Fibroblast of villous mesenchyme (primary cell): ENCODE results near the gene EFCAB5. TPM values are rescaled to one million over a fixed set of nuclear protein-coding genes. Genes with fewer than 3 reads are reported as not detected.

ENCODE experiments used
- DNase-seq: peaks from one replicate; pipeline ENCODE4 v3.0.0-alpha.2; 2010; ENCODE audit warnings: low read depth
- H3K4me3 ChIP-seq: 2 replicates; pipeline ENCODE4 v1.5.1; 2011; ENCODE audit warnings: low read depth, mild to moderate bottlenecking, low read length
- small RNA-seq: library from RNA; depleted of rRNA; stranded (forward); fragments of <200 nt; gene quantifications from one replicate; pipeline ENCODE3, GENCODE V24; 2012
- total RNA-seq: library from RNA; depleted of rRNA; stranded (reverse); fragments of >200 nt; gene quantifications from 2 replicates; pipeline ENCODE4 v1.2.3, GENCODE V29; 2012
- TF ChIP-seq, protein P1 (sequence below): IDR thresholded peaks from 2 replicates; pipeline ENCODE4 v1.5.1; 2012; ENCODE audit warnings: low read depth, mild to moderate bottlenecking, low read length; ENCODE audit not compliant: insufficient read depth

Gene EFCAB5
- total RNA-seq, 1 donor, result under 0.01 TPM

DNA sequence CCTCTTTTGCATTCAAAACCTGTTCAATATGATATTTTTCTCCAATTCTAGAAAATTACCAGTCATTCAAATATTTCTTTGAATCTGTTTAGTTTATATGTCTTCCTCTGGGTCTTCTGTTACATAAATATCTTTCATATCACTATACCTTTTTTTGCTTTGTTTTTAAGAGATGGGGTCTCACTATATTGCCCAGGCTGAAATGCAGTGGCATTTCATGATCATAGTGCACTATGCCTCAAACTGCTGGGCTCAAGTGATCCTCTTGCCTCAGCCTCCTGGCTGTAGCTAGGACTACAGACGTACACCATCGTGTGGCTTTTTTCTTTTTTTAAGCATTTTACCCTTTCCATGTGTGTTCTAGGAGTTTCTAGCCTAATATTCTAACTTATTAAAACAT lies 214.0 kb downstream of the EFCAB5 start:
- TF ChIP-seq, protein P1, sequence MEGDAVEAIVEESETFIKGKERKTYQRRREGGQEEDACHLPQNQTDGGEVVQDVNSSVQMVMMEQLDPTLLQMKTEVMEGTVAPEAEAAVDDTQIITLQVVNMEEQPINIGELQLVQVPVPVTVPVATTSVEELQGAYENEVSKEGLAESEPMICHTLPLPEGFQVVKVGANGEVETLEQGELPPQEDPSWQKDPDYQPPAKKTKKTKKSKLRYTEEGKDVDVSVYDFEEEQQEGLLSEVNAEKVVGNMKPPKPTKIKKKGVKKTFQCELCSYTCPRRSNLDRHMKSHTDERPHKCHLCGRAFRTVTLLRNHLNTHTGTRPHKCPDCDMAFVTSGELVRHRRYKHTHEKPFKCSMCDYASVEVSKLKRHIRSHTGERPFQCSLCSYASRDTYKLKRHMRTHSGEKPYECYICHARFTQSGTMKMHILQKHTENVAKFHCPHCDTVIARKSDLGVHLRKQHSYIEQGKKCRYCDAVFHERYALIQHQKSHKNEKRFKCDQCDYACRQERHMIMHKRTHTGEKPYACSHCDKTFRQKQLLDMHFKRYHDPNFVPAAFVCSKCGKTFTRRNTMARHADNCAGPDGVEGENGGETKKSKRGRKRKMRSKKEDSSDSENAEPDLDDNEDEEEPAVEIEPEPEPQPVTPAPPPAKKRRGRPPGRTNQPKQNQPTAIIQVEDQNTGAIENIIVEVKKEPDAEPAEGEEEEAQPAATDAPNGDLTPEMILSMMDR, result no peak
- no peak for DNase-seq
- H3K4me3 ChIP-seq, result no peak overlapping the region

Small RNA genes lying within 50 kb of the gene (small RNA-seq; reads per million reads assigned to genes)
- gene AC104984.5, result not detected
- not detected for gene RNY4P13

Other genes with a start within 250 kb of the EFCAB5 start
- gene SSH2, start 11.4 kb upstream of the EFCAB5 start, total RNA-seq, result 16.1 and 19.0 TPM in 2 replicates
- gene NSRP1, start 175.2 kb downstream of the EFCAB5 start, total RNA-seq, result 10.8 and 13.2 TPM in 2 replicates